Effector memory CD8-positive, alpha-beta T cell (primary cell): ENCODE data around the gene PIGT.

ENCODE experiments used
- ATAC-seq: fragments of 150-1000 bp; cut with Tn5 transposase; replicated peaks from 2 replicates; pipeline ENCODE4 v1.10.0; 2021; ENCODE audit warnings: mild to moderate bottlenecking, moderate library complexity
- DNase-seq, 3 experiments: peaks; one replicate each; pipeline ENCODE4 v3.0.0; 2021
- H3K27ac Mint-ChIP-seq, 2 donors: one replicate each; pipeline ENCODE4 v1.8.0; 2022; ENCODE audit warnings: mild to moderate bottlenecking in 2 of 2, mixed read lengths in 2 of 2, moderate library complexity in 2 of 2
- H3K27me3 Mint-ChIP-seq, 2 donors: one replicate each; pipeline ENCODE4 v1.8.0; 2022; ENCODE audit warnings: mixed read lengths in 2 of 2
- H3K36me3 Mint-ChIP-seq: one replicate; pipeline ENCODE4 v1.8.0; 2022; ENCODE audit warnings: mild to moderate bottlenecking, moderate library complexity, mixed read lengths; ENCODE audit not compliant: insufficient read depth
- H3K4me1 Mint-ChIP-seq, 2 donors: one replicate each; pipeline ENCODE4 v1.8.0; 2022; ENCODE audit warnings: low read depth in 2 of 2, mixed read lengths in 2 of 2
- H3K4me3 Mint-ChIP-seq, 2 donors: one replicate each; pipeline ENCODE4 v1.8.0; 2022; ENCODE audit warnings: mild to moderate bottlenecking in 2 of 2, mixed read lengths in 2 of 2, moderate library complexity in 2 of 2
- H3K9me3 Mint-ChIP-seq, 2 donors: one replicate each; pipeline ENCODE4 v1.8.0; 2022; ENCODE audit warnings: mixed read lengths in 2 of 2
- total RNA-seq, 9 experiments: gene quantifications; one replicate each; lab custom pipeline; 2026; lab: John Stamatoyannopoulos, UW

PIGT gene
- 64.7 to 132 (median 79.7) reads per million in 9 experiments for total RNA-seq

GRCh38 chr20:45415822-45416637 lies at the start of gene PIGT:
PIGT (plus strand) TSS chr20:45416141; CDS start chr20:45416157, 16 bp downstream.
- Mint-ChIP-seq H3K4me3 (peak within 1 kb of the TSS; percentile 94 to 98), H3K9me3 (no peaks in the 10 kb centered on the region), H3K36me3 (peaks cover 32% of the 10 kb centered on the region), H3K4me1 (peaks cover 31 to 34% of the 10 kb centered on the region in 2 donors), H3K27me3 (no peaks in the 10 kb centered on the region), H3K27ac (peak within 1 kb of the TSS; percentile 96 to 97)
- peak; percentile 85 to 88 (median 86) for DNase-seq
- ATAC-seq, result peak; percentile 95

DNA sequence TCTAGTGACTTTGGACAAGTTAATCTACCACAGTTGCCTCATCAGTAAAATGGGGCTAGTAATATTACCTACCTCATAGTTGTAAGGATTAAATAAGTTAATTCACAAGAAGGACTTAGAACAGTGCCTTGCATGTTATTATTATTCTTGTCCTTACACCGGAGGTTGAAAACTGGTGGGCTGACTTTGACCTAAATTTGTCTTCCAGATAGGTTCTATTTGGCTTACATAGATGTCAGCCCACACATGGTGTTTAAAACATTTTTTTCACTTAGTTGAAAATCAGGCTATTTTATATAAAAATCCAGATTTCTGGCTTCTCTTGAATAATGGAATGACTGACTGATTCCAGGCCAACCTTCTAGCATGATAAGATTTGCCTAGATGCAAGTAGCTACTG lies 49.7 kb upstream of the PIGT start:
- H3K4me3 Mint-ChIP-seq, result no peak overlapping the region
- H3K4me1 Mint-ChIP-seq, result peaks cover 45 to 47% of the 10 kb centered on the region in 2 donors
- DNase-seq (no peak), ATAC-seq (no peak)
- no peaks in the 10 kb centered on the region for H3K9me3 Mint-ChIP-seq
- peaks cover 58% of the 10 kb centered on the region for H3K36me3 Mint-ChIP-seq
- no peaks in the 10 kb centered on the region for H3K27me3 Mint-ChIP-seq
- no peak overlapping the region for H3K27ac Mint-ChIP-seq

DNA sequence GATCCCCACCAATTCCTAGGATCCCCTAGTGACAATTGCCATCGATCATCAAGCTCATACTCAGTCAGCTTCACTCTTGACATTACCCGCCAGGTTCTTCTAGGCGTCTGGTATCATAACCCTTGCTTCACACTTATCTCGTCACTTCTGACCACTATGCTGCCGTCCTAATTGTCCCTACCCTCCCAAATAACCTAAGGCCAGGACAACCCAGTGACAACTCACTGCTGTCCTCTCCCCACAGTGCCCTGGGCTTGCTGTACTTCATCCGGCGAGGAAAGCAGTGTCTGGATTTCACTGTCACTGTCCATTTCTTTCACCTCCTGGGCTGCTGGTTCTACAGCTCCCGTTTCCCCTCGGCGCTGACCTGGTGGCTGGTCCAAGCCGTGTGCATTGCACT lies 49.3 kb upstream of the PIGT start:
- H3K4me1 Mint-ChIP-seq, result peaks cover 45 to 47% of the 10 kb centered on the region in 2 donors
- H3K27ac Mint-ChIP-seq, result peak overlapping the region in 1 of 2 donors; percentile 75
- DNase-seq (no peak), ATAC-seq (no peak)
- no peaks in the 10 kb centered on the region for H3K9me3 Mint-ChIP-seq
- no peaks in the 10 kb centered on the region for H3K27me3 Mint-ChIP-seq
- no peak overlapping the region for H3K4me3 Mint-ChIP-seq
- peaks cover 59% of the 10 kb centered on the region for H3K36me3 Mint-ChIP-seq

- Mint-ChIP-seq H3K4me3 (peak overlapping the region in 1 of 2 donors; percentile 74), H3K4me1 (peaks cover 47% of the 10 kb centered on the region in 2 donors), H3K27me3 (no peaks in the 10 kb centered on the region), H3K9me3 (no peaks in the 10 kb centered on the region), H3K36me3 (peaks cover 63% of the 10 kb centered on the region), H3K27ac (peak overlapping the region in 1 of 2 donors; percentile 75)
- ATAC-seq (no peak), DNase-seq (no peak)
Observed at GRCh38 chr20:45367126-45367525, 48.8 kb upstream of the PIGT start.

GRCh38 chr20:45368221-45368980 lies 47.5 kb upstream of the PIGT start:
- peak; percentile 62 for ATAC-seq
- peak overlapping the region; percentile 90 to 92 for H3K27ac Mint-ChIP-seq
- H3K4me1 Mint-ChIP-seq, result peaks cover 46 to 51% of the 10 kb centered on the region in 2 donors
- H3K9me3 Mint-ChIP-seq, result no peaks in the 10 kb centered on the region
- peak; percentile 23 to 32 (median 25) for DNase-seq
- H3K27me3 Mint-ChIP-seq, result no peaks in the 10 kb centered on the region
- H3K4me3 Mint-ChIP-seq, result peak overlapping the region; percentile 67 to 74
- H3K36me3 Mint-ChIP-seq, result peaks cover 60% of the 10 kb centered on the region

GRCh38 chr20:45370571-45371160 lies 45.3 kb upstream of the PIGT start:
- Mint-ChIP-seq H3K4me3 (no peak overlapping the region), H3K4me1 (peaks cover 35 to 45% of the 10 kb centered on the region in 2 donors), H3K27me3 (no peaks in the 10 kb centered on the region), H3K36me3 (peaks cover 59% of the 10 kb centered on the region), H3K9me3 (no peaks in the 10 kb centered on the region), H3K27ac (peak overlapping the region in 1 of 2 donors; percentile 35)
- no peak for DNase-seq
- no peak for ATAC-seq

GRCh38 chr20:45372241-45372640 lies 43.7 kb upstream of the PIGT start:
- Mint-ChIP-seq H3K36me3 (peaks cover 45% of the 10 kb centered on the region), H3K9me3 (no peaks in the 10 kb centered on the region), H3K27ac (peak overlapping the region in 1 of 2 donors; percentile 74), H3K4me3 (peak overlapping the region; percentile 68 to 83), H3K27me3 (no peaks in the 10 kb centered on the region), H3K4me1 (peaks cover 26 to 42% of the 10 kb centered on the region in 2 donors)
- no peak for DNase-seq
- no peak for ATAC-seq

GRCh38 chr20:45372646-45373352 lies 43.1 kb upstream of the PIGT start:
- Mint-ChIP-seq H3K9me3 (no peaks in the 10 kb centered on the region), H3K27me3 (no peaks in the 10 kb centered on the region), H3K4me3 (peak overlapping the region; percentile 74 to 83), H3K36me3 (peaks cover 43% of the 10 kb centered on the region), H3K27ac (peak overlapping the region; percentile 74 to 92), H3K4me1 (peaks cover 21 to 36% of the 10 kb centered on the region in 2 donors)
- ATAC-seq, result no peak
- DNase-seq, result no peak

DNA sequence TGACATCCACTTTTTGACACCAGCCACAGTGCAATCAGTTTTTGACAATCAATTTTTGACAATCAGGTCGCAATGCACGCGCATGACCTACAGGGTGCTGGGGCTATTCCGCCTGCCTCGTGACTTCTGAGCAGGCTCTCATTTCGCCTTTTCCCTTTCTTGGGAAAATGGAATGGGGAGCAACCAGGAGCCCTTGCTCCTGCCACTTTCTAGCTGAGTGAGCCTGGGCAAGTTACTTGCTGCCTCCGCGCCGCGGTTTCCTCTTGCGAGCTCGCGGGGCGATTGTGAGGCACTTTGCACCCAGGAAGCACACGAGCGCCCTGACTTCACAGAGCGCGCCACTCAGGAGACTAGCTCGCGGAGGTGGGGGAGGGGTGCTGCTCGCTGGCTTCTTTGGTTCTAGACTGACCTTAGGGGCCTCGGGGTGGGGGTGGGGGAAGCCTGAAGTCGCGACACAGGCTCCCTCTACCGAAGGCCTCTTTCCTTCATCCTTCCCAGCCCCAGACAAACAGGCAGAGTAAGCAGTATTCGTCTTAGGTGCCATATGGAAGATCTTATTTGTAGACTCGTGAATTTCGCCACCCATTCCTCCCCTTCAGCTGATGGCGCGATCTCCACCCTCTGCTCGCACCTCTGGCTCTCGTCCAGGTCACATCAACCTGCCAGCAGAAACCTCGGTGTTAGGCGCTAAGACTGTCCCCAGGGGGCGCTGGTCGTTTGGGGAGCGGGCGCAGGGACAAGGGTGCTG lies 42.4 kb upstream of the PIGT start:
- Mint-ChIP-seq H3K27ac (peak overlapping the region; percentile 73 to 92), H3K4me3 (peak overlapping the region; percentile 74 to 83), H3K4me1 (peaks cover 14 to 29% of the 10 kb centered on the region in 2 donors), H3K36me3 (peaks cover 36% of the 10 kb centered on the region), H3K27me3 (no peaks in the 10 kb centered on the region), H3K9me3 (no peaks in the 10 kb centered on the region)
- ATAC-seq, result peak; percentile 87
- DNase-seq, result peak; percentile 85 to 89 (median 86)

- Mint-ChIP-seq H3K4me3 (peak overlapping the region; percentile 74 to 83), H3K4me1 (peaks cover 10 to 23% of the 10 kb centered on the region in 2 donors), H3K36me3 (peaks cover 41% of the 10 kb centered on the region), H3K27me3 (no peaks in the 10 kb centered on the region), H3K27ac (peak overlapping the region; percentile 73 to 92), H3K9me3 (no peaks in the 10 kb centered on the region)
- no peak for DNase-seq
- no peak for ATAC-seq
Observed at GRCh38 chr20:45374101-45374467, 41.9 kb upstream of the PIGT start.

- H3K36me3 Mint-ChIP-seq, result peaks cover 38% of the 10 kb centered on the region
- H3K4me1 Mint-ChIP-seq, result peaks cover 10 to 23% of the 10 kb centered on the region in 2 donors
- DNase-seq (no peak), ATAC-seq (no peak)
- H3K27me3 Mint-ChIP-seq, result no peaks in the 10 kb centered on the region
- H3K9me3 Mint-ChIP-seq, result no peaks in the 10 kb centered on the region
- no peak overlapping the region for H3K4me3 Mint-ChIP-seq
- no peak overlapping the region for H3K27ac Mint-ChIP-seq
Observed at GRCh38 chr20:45374966-45375365, 41.0 kb upstream of the PIGT start.

DNA sequence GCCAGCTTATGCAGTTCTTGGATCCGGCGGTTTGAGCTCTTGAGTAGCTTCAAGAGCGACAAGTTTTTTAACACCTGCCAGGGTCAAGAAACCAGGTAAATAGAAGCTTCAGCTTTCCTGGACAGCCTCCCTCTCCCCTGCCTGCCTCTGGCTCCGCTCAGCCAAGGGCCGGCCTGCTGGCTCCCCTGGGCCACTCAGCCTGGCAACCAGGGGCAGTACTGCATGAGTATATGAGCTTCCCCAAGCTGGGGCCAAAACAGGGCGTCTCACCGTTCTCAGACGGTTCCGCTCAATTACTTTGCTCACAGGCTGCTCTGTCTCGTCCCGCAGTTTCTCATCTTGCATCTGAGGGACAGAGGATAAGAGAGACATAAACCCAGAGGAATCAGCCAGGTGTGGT lies 38.7 kb upstream of the PIGT start:
- DNase-seq, result no peak
- no peak for ATAC-seq
- Mint-ChIP-seq H3K27ac (no peak overlapping the region), H3K27me3 (no peaks in the 10 kb centered on the region), H3K9me3 (no peaks in the 10 kb centered on the region), H3K36me3 (peaks cover 23% of the 10 kb centered on the region), H3K4me3 (no peak overlapping the region), H3K4me1 (peaks cover 4 to 21% of the 10 kb centered on the region in 2 donors)
